DOHH2 (cell line): Measurements from ENCODE around the gene ST8SIA6.

ENCODE experiments used
- H3F3A ChIP-seq: fragments of 200-600 bp; sonication (generic), shearing (Covaris generic); 2 replicates; pipeline ENCODE4 v1.6.0; 2016; ENCODE audit warnings: antibody characterized with exemption, mild to moderate bottlenecking; ENCODE audit not compliant: control insufficient read depth, insufficient read depth
- H3K27ac ChIP-seq: fragments of 200-600 bp; sonication (generic); 2 replicates; pipeline ENCODE4 v1.5.1; 2014; ENCODE audit warnings: low read depth, mild to moderate bottlenecking, low read length, moderate library complexity
- H3K27me3 ChIP-seq: fragments of 200-600 bp; sonication (generic); 2 replicates; pipeline ENCODE4 v1.6.1; 2014; ENCODE audit warnings: mild to moderate bottlenecking, low read length, mixed read lengths; ENCODE audit not compliant: control insufficient read depth
- H3K36me3 ChIP-seq: fragments of 200-600 bp; sonication (generic); 2 replicates; pipeline ENCODE4 v1.6.1; 2014; ENCODE audit warnings: mild to moderate bottlenecking, low read length, moderate library complexity, mixed read lengths; ENCODE audit not compliant: control insufficient read depth
- H3K4me1 ChIP-seq: fragments of 200-600 bp; sonication (generic); 2 replicates; pipeline ENCODE4 v1.6.1; 2014; ENCODE audit warnings: mild to moderate bottlenecking, low read length, mixed read lengths; ENCODE audit not compliant: control insufficient read depth
- H3K4me2 ChIP-seq: fragments of 200-600 bp; sonication (generic); 2 replicates; pipeline ENCODE4 v1.6.0; 2014; ENCODE audit warnings: mild to moderate bottlenecking, low read length, moderate library complexity
- H3K4me3 ChIP-seq: fragments of 200-600 bp; sonication (generic); 2 replicates; pipeline ENCODE4 v1.5.1; 2014; ENCODE audit warnings: mild to moderate bottlenecking, low read length, mixed read lengths
- H3K79me2 ChIP-seq: fragments of 200-600 bp; sonication (generic); 2 replicates; pipeline ENCODE4 v1.6.1; 2014; ENCODE audit warnings: mild to moderate bottlenecking, low read length, mixed read lengths; ENCODE audit not compliant: control insufficient read depth
- H3K9me2 ChIP-seq: fragments of 200-600 bp; sonication (generic); replicated peaks from 2 replicates; pipeline ENCODE4 v1.6.1; 2014; ENCODE audit warnings: mild to moderate bottlenecking, low read length, mixed read lengths; ENCODE audit not compliant: control insufficient read depth
- H3K9me3 ChIP-seq: fragments of 200-600 bp; sonication (generic); 2 replicates; pipeline ENCODE4 v1.6.1; 2014; ENCODE audit warnings: antibody characterized with exemption, low read length, mixed read lengths; ENCODE audit not compliant: control insufficient read depth, insufficient read depth
- H4K20me1 ChIP-seq: fragments of 200-600 bp; sonication (generic); 2 replicates; pipeline ENCODE4 v1.6.0; 2014; ENCODE audit warnings: low read depth, mild to moderate bottlenecking, antibody characterized with exemption, low read length, moderate library complexity; ENCODE audit not compliant: control insufficient read depth, insufficient read depth
- CTCF ChIP-seq: fragments of 200-600 bp; sonication (generic); IDR thresholded peaks from one replicate; pipeline ENCODE4 v1.5.1; 2014; ENCODE audit warnings: antibody characterized with exemption, mild to moderate bottlenecking, low read depth, low read length; ENCODE audit not compliant: poor library complexity, severe bottlenecking
- EZH2phosphoT487 ChIP-seq: fragments of 200-600 bp; sonication (generic); IDR thresholded peaks from 2 replicates; pipeline ENCODE4 v1.6.1; 2017; ENCODE audit warnings: borderline replicate concordance, mild to moderate bottlenecking, antibody characterized with exemption, low read length, moderate library complexity, mixed read lengths

ST8SIA6 gene

GRCh38 chr10:17430647-17431355, 23.6 kb downstream of the ST8SIA6 start:
- Histone ChIP-seq H3K27ac (no peak overlapping the region), H3K4me2 (no peak overlapping the region), H3F3A (no peaks in the 10 kb centered on the region), H3K27me3 (peaks cover 8% of the 10 kb centered on the region), H3K4me3 (no peak overlapping the region), H4K20me1 (no peaks in the 10 kb centered on the region), H3K9me3 (no peaks in the 10 kb centered on the region), H3K79me2 (no peaks in the 10 kb centered on the region), H3K9me2 (no peaks in the 10 kb centered on the region), H3K36me3 (no peaks in the 10 kb centered on the region), H3K4me1 (peaks cover 12% of the 10 kb centered on the region)
- TF ChIP-seq CTCF (peak; percentile 86), EZH2phosphoT487 (no peak)

GRCh38 chr10:17429490-17429889, 24.9 kb downstream of the ST8SIA6 start:
- Histone ChIP-seq H3K4me3 (no peak overlapping the region), H3K4me2 (no peak overlapping the region), H3K79me2 (no peaks in the 10 kb centered on the region), H3K9me2 (no peaks in the 10 kb centered on the region), H3K36me3 (no peaks in the 10 kb centered on the region), H3K27me3 (peaks cover 8% of the 10 kb centered on the region), H4K20me1 (no peaks in the 10 kb centered on the region), H3F3A (no peaks in the 10 kb centered on the region), H3K9me3 (no peaks in the 10 kb centered on the region), H3K27ac (no peak overlapping the region), H3K4me1 (peaks cover 12% of the 10 kb centered on the region)
- TF ChIP-seq CTCF: no peak

GRCh38 chr10:17428351-17429097, 25.9 kb downstream of the ST8SIA6 start:
- peaks cover 12% of the 10 kb centered on the region for H3K4me1 ChIP-seq
- no peaks in the 10 kb centered on the region for H3K9me3 ChIP-seq
- H3K9me2 ChIP-seq: no peaks in the 10 kb centered on the region
- H3K27me3 ChIP-seq: peaks cover 8% of the 10 kb centered on the region
- H3K4me2 ChIP-seq: peak overlapping the region; percentile 36
- H3F3A ChIP-seq: no peaks in the 10 kb centered on the region
- H3K79me2 ChIP-seq: no peaks in the 10 kb centered on the region
- no peak overlapping the region for H3K27ac ChIP-seq
- TF ChIP-seq CTCF: no peak
- no peak for TF ChIP-seq EZH2phosphoT487
- H3K36me3 ChIP-seq: no peaks in the 10 kb centered on the region
- no peaks in the 10 kb centered on the region for H4K20me1 ChIP-seq
- no peak overlapping the region for H3K4me3 ChIP-seq
